Measurements from ENCODE around the gene RPLP2.

Gene RPLP2

GRCh38 chr11:853682-854448 lies 44.1 kb downstream of the RPLP2 start:
- DNase-seq, result no peak

GRCh38 chr11:854601-855329 lies 45.0 kb downstream of the RPLP2 start:
- no peak for DNase-seq

GRCh38 chr11:855330-855674 lies 45.5 kb downstream of the RPLP2 start:
- no peak for DNase-seq

- DNase-seq, result no peak
These were observed 46.0 kb downstream of the RPLP2 start for GRCh38 chr11:855796-856195.

- no peak for DNase-seq
These were observed 46.6 kb downstream of the RPLP2 start for GRCh38 chr11:856397-856796.

- DNase-seq, result no peak
These were observed 48.4 kb downstream of the RPLP2 start for GRCh38 chr11:858053-858761.

GRCh38 chr11:858762-859339 lies 49.1 kb downstream of the RPLP2 start:
- no peak for DNase-seq

- DNase-seq, result peak; percentile 78
These were observed 49.8 kb downstream of the RPLP2 start for GRCh38 chr11:859394-860131.

- DNase-seq, result no peak
These were observed 50.7 kb downstream of the RPLP2 start for GRCh38 chr11:860234-861104.

GRCh38 chr11:861105-861479 lies 51.3 kb downstream of the RPLP2 start:
- no peak for DNase-seq

GRCh38 chr11:862081-862661 lies 52.4 kb downstream of the RPLP2 start:
- no peak for DNase-seq

Data from fibroblast of skin of right quadriceps (primary cell).